Measurements from ENCODE around the gene GPR25. TPM values are rescaled to one million over a fixed set of nuclear protein-coding genes. Genes with fewer than 3 reads are reported as not detected.

Gene GPR25
- total RNA-seq, 4 donors from 2014 or later = not detected

- WGBS = 83% methylated on average over 6 of the region's 6 CpGs
- intact Hi-C loops (cut with DNase I) = no loop called here
- Histone ChIP-seq H3K4me1 (peaks cover 10 to 11% (median 11%) of the 10 kb centered on the region in 4 donors), H3K9me3 (no peaks in the 10 kb centered on the region), H3K27me3 (peaks cover 0 to 58% (median 12%) of the 10 kb centered on the region in 4 donors), H3K27ac (replicated peaks in 1 of 4) (no peak overlapping the region), H3K4me3 (no peak overlapping the region), H3K36me3 (no peaks in the 10 kb centered on the region)
- DNase-seq (ENCODE audit: extremely low spot score) = peak; percentile 84
- TF ChIP-seq EP300 (IDR thresholded peaks at IDR 0.05) = no peak
- TF ChIP-seq POLR2A (IDR thresholded peaks at IDR 0.05; ENCODE audit: low read depth) = no peak
Observed at GRCh38 chr1:200877839-200878551, 5.2 kb downstream of the GPR25 start.

GRCh38 chr1:200880212-200880611 lies 7.4 kb downstream of the GPR25 start:
- H3K27me3 ChIP-seq = peaks cover 0 to 36% (median 0%) of the 10 kb centered on the region in 4 donors
- DNase-seq (ENCODE audit: extremely low spot score) = peak; percentile 79
- WGBS = 22% methylated on average over 2 of the region's 3 CpGs

GRCh38 chr1:200883118-200883517 lies 10.3 kb downstream of the GPR25 start:
- intact Hi-C loops (cut with DNase I) = no loop called here
- no peaks in the 10 kb centered on the region for H3K36me3 ChIP-seq
- WGBS = 63% methylated on average over 3 of the region's 3 CpGs

More at GRCh38 chr1:200880212-200880611, 7.4 kb downstream of the GPR25 start:
- Histone ChIP-seq H3K4me1 (no peaks in the 10 kb centered on the region), H3K4me3 (no peak overlapping the region), H3K9me3 (no peaks in the 10 kb centered on the region), H3K36me3 (no peaks in the 10 kb centered on the region), H3K27ac (replicated peaks in 1 of 4) (no peak overlapping the region)
- no peak for TF ChIP-seq POLR2AphosphoS5 (IDR thresholded peaks at IDR 0.05)
- intact Hi-C loops (cut with DNase I) = no loop called here

GRCh38 chr1:200885623-200886402 lies 13.0 kb downstream of the GPR25 start:
- DNase-seq (ENCODE audit: extremely low spot score) = no peak

More at GRCh38 chr1:200883118-200883517, 10.3 kb downstream of the GPR25 start:
- H3K27me3 ChIP-seq = peaks cover 0 to 19% (median 0%) of the 10 kb centered on the region in 4 donors
- H3K9me3 ChIP-seq = no peaks in the 10 kb centered on the region
- no peak overlapping the region for H3K4me3 ChIP-seq
- H3K4me1 ChIP-seq = no peaks in the 10 kb centered on the region
- no peak for DNase-seq (ENCODE audit: extremely low spot score)
- H3K27ac ChIP-seq (replicated peaks in 1 of 4) = no peak overlapping the region
- TF ChIP-seq POLR2AphosphoS5 (IDR thresholded peaks at IDR 0.05) (no peak), CTCF (IDR thresholded peaks at IDR 0.05) (no peak), EP300 (IDR thresholded peaks at IDR 0.05) (no peak), POLR2A (IDR thresholded peaks at IDR 0.05; ENCODE audit: low read depth) (no peak)

GRCh38 chr1:200886594-200886993 lies 13.8 kb downstream of the GPR25 start:
- Histone ChIP-seq H3K27me3 (peaks cover 4 to 44% (median 10%) of the 10 kb centered on the region in 4 donors), H3K9me3 (no peaks in the 10 kb centered on the region), H3K4me3 (no peak overlapping the region), H3K4me1 (peaks cover 8 to 12% (median 11%) of the 10 kb centered on the region in 4 donors), H3K27ac (replicated peaks in 1 of 4) (no peak overlapping the region), H3K36me3 (no peaks in the 10 kb centered on the region)
- no peak for DNase-seq (ENCODE audit: extremely low spot score)
- intact Hi-C loops (cut with DNase I) = no loop called here
- TF ChIP-seq CTCF (IDR thresholded peaks at IDR 0.05) = no peak
- no peak for TF ChIP-seq POLR2AphosphoS5 (IDR thresholded peaks at IDR 0.05)
- WGBS = 100% methylated on average over 2 of the region's 2 CpGs

More at GRCh38 chr1:200885623-200886402, 13.0 kb downstream of the GPR25 start:
- TF ChIP-seq POLR2A (IDR thresholded peaks at IDR 0.05; ENCODE audit: low read depth) (no peak), EP300 (IDR thresholded peaks at IDR 0.05) (no peak), CTCF (IDR thresholded peaks at IDR 0.05) (no peak), POLR2AphosphoS5 (IDR thresholded peaks at IDR 0.05) (no peak)
- WGBS = 98% methylated on average over 6 of the region's 6 CpGs
- Histone ChIP-seq H3K4me1 (peaks cover under 1 to 4% (median 3%) of the 10 kb centered on the region in 4 donors), H3K27me3 (peaks cover 0 to 36% (median 3%) of the 10 kb centered on the region in 4 donors), H3K27ac (replicated peaks in 1 of 4) (no peak overlapping the region), H3K4me3 (no peak overlapping the region), H3K9me3 (no peaks in the 10 kb centered on the region), H3K36me3 (no peaks in the 10 kb centered on the region)
- intact Hi-C loops (cut with DNase I) = no loop called here

Measured in esophagus muscularis mucosa (tissue), 4 donors.